ENCODE data around the gene TMEM72. TPM values are rescaled to one million over a fixed set of nuclear protein-coding genes. Genes with fewer than 3 reads are reported as not detected.

TMEM72 gene
- total RNA-seq, 1 experiment from 2014 or later = not detected

- no peak overlapping the region for H3K4me2 ChIP-seq (ENCODE audit: insufficient read depth, insufficient read length, low read length)
- H4K91ac ChIP-seq (ENCODE audit: insufficient read length, low read depth, low read length) = no peak overlapping the region
- no peaks in the 10 kb centered on the region for H3K23me2 ChIP-seq (ENCODE audit: insufficient read length, low read depth, low read length, poor library complexity, severe bottlenecking)
- no peak overlapping the region for H2BK12ac ChIP-seq (ENCODE audit: insufficient read length, low read depth, low read length)
- no peak overlapping the region for H3K56ac ChIP-seq (ENCODE audit: insufficient read length, low read depth, low read length)
- H3K18ac ChIP-seq (ENCODE audit: insufficient read length, low read depth, low read length) = no peak overlapping the region
- no peak overlapping the region for H3K23ac ChIP-seq (ENCODE audit: insufficient read length, low read depth, low read length)
- no peaks in the 10 kb centered on the region for H3K79me2 ChIP-seq (ENCODE audit: insufficient read depth, low read length)
- no peaks in the 10 kb centered on the region for H3K79me1 ChIP-seq (ENCODE audit: insufficient read depth, low read depth, low read length, poor library complexity, severe bottlenecking)
- peaks cover 4% of the 10 kb centered on the region; the same call in 1 of the 2 replicates for H3K27me3 Mint-ChIP-seq (ENCODE audit: low read depth)
- no peak overlapping the region for H3K4me3 Mint-ChIP-seq
- H4K5ac ChIP-seq (ENCODE audit: insufficient read length, low read depth, low read length) = no peak overlapping the region
- H3K4me1 ChIP-seq (ENCODE audit: insufficient read depth, low read length) = no peaks in the 10 kb centered on the region
- H2AK5ac ChIP-seq (ENCODE audit: insufficient read length, low read length) = no peak overlapping the region
- H3K9ac ChIP-seq (ENCODE audit: extremely low read depth, insufficient read length, low read length) = no peak overlapping the region
- H3K27me3 ChIP-seq (ENCODE audit: insufficient read depth, low read length) = no peaks in the 10 kb centered on the region
- H2BK15ac ChIP-seq (ENCODE audit: low read depth, low read length) = no peak overlapping the region
- H2BK120ac ChIP-seq (ENCODE audit: low read depth, low read length, poor library complexity, severe bottlenecking) = no peak overlapping the region
- H3K14ac ChIP-seq (ENCODE audit: insufficient read depth, low read length) = no peak overlapping the region
- no peaks in the 10 kb centered on the region for H4K20me1 ChIP-seq (ENCODE audit: control insufficient read depth, insufficient read depth, insufficient read length)
- H3K36me3 Mint-ChIP-seq (ENCODE audit: insufficient read depth in 1 of 3, low read depth in 3 of 3) = no peaks in the 10 kb centered on the region; a peak in 1 of 7 replicates
- no CpG with 5 or more reads among the region's 1 CpG for WGBS (ENCODE audit: extremely low coverage, insufficient read length, low lambda C conversion rate)
- no peak overlapping the region for H3K27ac ChIP-seq (ENCODE audit: insufficient read length, low read depth, low read length)
- H4K8ac ChIP-seq (replicated peaks; ENCODE audit: insufficient read length, low read depth, low read length) = no peak overlapping the region
- no peak for DNase-seq
- no peaks in the 10 kb centered on the region for H3K4me1 Mint-ChIP-seq
- H3K4ac ChIP-seq (ENCODE audit: low read depth, low read length) = no peak overlapping the region
- no peak overlapping the region for H3K27ac Mint-ChIP-seq
- no peak for TF ChIP-seq CTCF (conservative IDR thresholded peaks at IDR 0.05)
- no peaks in the 10 kb centered on the region; a peak in 1 of 5 replicates for H3K9me3 Mint-ChIP-seq
- H2BK5ac ChIP-seq (ENCODE audit: insufficient read length, low read length) = no peak overlapping the region
- no peak overlapping the region for H2AFZ ChIP-seq (ENCODE audit: low read length)
- no peaks in the 10 kb centered on the region for H3K9me3 ChIP-seq (ENCODE audit: control insufficient read depth, low read depth, low read length)
- H3T11ph ChIP-seq (ENCODE audit: low read length) = no peak overlapping the region
- H2BK20ac ChIP-seq (ENCODE audit: low read depth, low read length, poor library complexity, severe bottlenecking) = no peak overlapping the region
Measured at GRCh38 chr10:44891721-44892120, 19.4 kb upstream of the TMEM72 start.

All from H9 (cell line).